Gastrocnemius medialis (tissue), 4 donors: ENCODE measurements around the gene METAP1D. TPM values are rescaled to one million over a fixed set of nuclear protein-coding genes. Genes with fewer than 3 reads are reported as not detected.

Experiments used
- ATAC-seq, 2 donors: fragments of 150-250 bp; one replicate each; pipeline ENCODE4 v1.9.1; 2016
- DNase-seq, 2 donors: peaks; one replicate each; pipeline ENCODE4 v3.0.0-alpha.2; 2019
- H3K27ac ChIP-seq, 4 donors: fragments of 200-600 bp; sonication (generic); 1 replicate in 1 of 4; 2 replicates in 3 of 4; pipeline ENCODE4 v1.5.1; 2016 to 2018; ENCODE audit warnings: mild to moderate bottlenecking in 2 of 4, moderate library complexity in 1 of 4
- H3K27me3 ChIP-seq, 3 donors: fragments of 200-600 bp; sonication (generic) in 2 of 3; 1 replicate in 1 of 3; 2 replicates in 2 of 3; pipeline versions ENCODE4 v1.5.1 to v1.6.0; 2016 to 2019; ENCODE audit warnings: mild to moderate bottlenecking in 1 of 3, moderate library complexity in 1 of 3
- H3K36me3 ChIP-seq, 2 donors: fragments of 200-600 bp; sonication (generic) in 1 of 2; one replicate each; pipeline ENCODE4 v1.5.1; 2017 to 2018
- H3K4me1 ChIP-seq, 2 donors: fragments of 200-600 bp; sonication (generic) in 1 of 2; one replicate each; pipeline ENCODE4 v1.5.1; 2016 to 2017; ENCODE audit warnings: mild to moderate bottlenecking in 2 of 2
- H3K4me3 ChIP-seq, 4 donors: fragments of 200-600 bp; sonication (generic) in 3 of 4; 1 replicate in 1 of 4; 2 replicates in 3 of 4; pipeline ENCODE4 v1.5.1; 2016 to 2019; ENCODE audit warnings: mild to moderate bottlenecking in 2 of 4
- H3K9me3 ChIP-seq, 3 donors: fragments of 200-600 bp; sonication (generic) in 2 of 3; 1 replicate in 1 of 3; 2 replicates in 2 of 3; pipeline ENCODE4 v1.5.1; 2016 to 2019
- POLR2A ChIP-seq, 2 donors: fragments of 450-650 bp; IDR thresholded peaks; one replicate each; pipeline ENCODE4 v1.6.1; 2017; ENCODE audit warnings: antibody characterized with exemption in 2 of 2, mild to moderate bottlenecking in 2 of 2, moderate library complexity in 2 of 2
- in situ Hi-C, 4 donors: fragments of 200-750 bp; cut with MboI; loops; one replicate each; pipeline versions ENCODE4 v1.15.0 to v1.8.0; 2017; ENCODE audit warnings: low sequenced_read_pairs in 4 of 4
- intact Hi-C: fragments of 100-400 bp; cut with DNase I; formaldehyde crosslinking; loops from one replicate; pipeline ENCODE4 v1.15.1; 2023; ENCODE audit warnings: low total_unique reads
- total RNA-seq, 4 donors: library from RNA; depleted of rRNA; stranded (reverse); fragments of >200 nt; gene quantifications; one replicate each; pipeline versions ENCODE4 v1.1.0 to v1.2.3, GENCODE V29; 2016
- TF ChIP-seq, protein P1 (sequence below), 5 experiments: fragments of 450-650 bp in 3 of 5; fragments of 200-600 bp in 2 of 5; sonication (generic) in 2 of 5; IDR thresholded peaks in 4 of 5; conservative IDR thresholded peaks in 1 of 5; 1 replicate in 4 of 5; 2 replicates in 1 of 5; pipeline ENCODE4 v1.5.1; 2016 to 2019; ENCODE audit warnings: antibody characterized with exemption in 5 of 5, mild to moderate bottlenecking in 3 of 5, moderate library complexity in 3 of 5

Gene METAP1D
- total RNA-seq, 4 donors from 2014 or later = 4.3 to 14.3 (median 9.7) TPM

DNA sequence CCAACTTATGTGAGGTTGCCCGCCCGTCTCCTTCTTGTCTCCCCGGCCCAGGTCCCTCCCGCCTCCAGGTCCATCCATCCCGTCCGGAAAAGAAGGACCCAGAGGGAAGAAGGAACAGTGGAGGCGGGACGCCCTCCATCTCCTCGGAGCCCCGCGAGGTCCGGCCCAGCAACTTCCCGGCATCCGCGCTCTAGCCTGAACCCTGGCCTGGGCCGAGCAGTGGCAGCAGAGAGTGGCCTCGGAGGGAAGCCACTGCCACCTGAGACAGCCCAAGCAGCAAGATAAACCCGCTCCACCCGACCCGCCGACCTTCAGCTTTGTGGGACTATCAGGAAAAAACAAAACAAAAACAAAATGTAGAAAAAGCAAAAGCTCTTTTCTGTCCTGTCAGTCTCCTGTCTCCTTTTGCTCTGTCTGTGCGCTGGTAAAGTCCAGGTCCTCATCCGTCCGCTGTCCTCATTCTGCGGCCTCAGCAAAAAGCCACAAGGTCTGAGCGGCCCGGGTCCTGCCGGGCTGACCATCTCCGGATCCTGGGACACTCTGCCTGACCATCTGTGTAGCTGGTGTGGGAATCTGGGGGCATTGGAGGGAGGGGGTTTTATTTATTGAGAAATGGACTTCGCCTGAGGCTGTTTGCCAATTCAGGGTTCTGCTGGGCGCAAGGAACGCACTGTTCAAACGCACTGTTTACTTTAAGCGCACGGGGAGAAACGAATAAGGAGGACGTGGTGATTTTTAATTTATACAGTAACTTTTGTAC, 88.7 kb downstream of the METAP1D start:
- Histone ChIP-seq H3K36me3 (no peaks in the 10 kb centered on the region), H3K27ac (no peak overlapping the region), H3K4me3 (no peak overlapping the region), H3K4me1 (peaks cover 30 to 31% of the 10 kb centered on the region in 2 donors), H3K9me3 (no peaks in the 10 kb centered on the region), H3K27me3 (peaks cover 100% of the 10 kb centered on the region in 3 donors)
- no peak for ATAC-seq
- intact Hi-C loops (no loop called here), in situ Hi-C loops (loop anchor here in 1 of 4 donors (25.0 kb wide), 1 partner anchor 276 kb away; no protein-coding TSS in a partner anchor)
- no peak for DNase-seq
- TF ChIP-seq POLR2A (IDR thresholded peaks at IDR 0.05) = no peak
- TF ChIP-seq, protein P1, sequence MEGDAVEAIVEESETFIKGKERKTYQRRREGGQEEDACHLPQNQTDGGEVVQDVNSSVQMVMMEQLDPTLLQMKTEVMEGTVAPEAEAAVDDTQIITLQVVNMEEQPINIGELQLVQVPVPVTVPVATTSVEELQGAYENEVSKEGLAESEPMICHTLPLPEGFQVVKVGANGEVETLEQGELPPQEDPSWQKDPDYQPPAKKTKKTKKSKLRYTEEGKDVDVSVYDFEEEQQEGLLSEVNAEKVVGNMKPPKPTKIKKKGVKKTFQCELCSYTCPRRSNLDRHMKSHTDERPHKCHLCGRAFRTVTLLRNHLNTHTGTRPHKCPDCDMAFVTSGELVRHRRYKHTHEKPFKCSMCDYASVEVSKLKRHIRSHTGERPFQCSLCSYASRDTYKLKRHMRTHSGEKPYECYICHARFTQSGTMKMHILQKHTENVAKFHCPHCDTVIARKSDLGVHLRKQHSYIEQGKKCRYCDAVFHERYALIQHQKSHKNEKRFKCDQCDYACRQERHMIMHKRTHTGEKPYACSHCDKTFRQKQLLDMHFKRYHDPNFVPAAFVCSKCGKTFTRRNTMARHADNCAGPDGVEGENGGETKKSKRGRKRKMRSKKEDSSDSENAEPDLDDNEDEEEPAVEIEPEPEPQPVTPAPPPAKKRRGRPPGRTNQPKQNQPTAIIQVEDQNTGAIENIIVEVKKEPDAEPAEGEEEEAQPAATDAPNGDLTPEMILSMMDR (IDR thresholded peaks at IDR 0.05 in 4 of 5, conservative IDR thresholded peaks at IDR 0.05 in 1 of 5) = no peak

DNA sequence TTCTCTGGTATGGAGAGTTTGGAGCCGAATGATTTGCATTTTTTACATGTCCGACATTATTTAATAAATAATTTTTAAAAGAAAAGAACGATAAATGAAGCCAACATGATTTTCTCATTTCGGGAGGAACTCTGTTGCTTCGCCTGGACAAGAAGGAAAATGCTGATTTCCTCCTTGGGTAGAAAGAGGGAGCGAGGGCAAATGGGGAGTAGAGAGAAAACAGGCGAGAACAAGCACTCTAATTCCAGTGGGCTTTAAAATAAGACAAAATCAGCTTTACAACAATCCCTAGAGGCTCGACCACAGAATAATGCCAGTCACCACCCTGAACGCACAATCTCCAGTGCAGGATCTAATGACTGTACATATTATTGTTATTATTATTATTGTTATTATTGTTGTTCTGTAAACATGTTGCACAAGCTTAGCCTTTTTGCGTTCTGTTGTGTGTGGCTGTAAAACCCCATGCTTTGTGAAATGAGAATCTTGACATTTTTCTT, 89.3 kb downstream of the METAP1D start:
- Histone ChIP-seq H3K27ac (no peak overlapping the region), H3K9me3 (no peaks in the 10 kb centered on the region), H3K27me3 (peaks cover 100% of the 10 kb centered on the region in 3 donors), H3K4me3 (no peak overlapping the region), H3K36me3 (no peaks in the 10 kb centered on the region), H3K4me1 (peaks cover 29 to 34% of the 10 kb centered on the region in 2 donors)
- in situ Hi-C loops = loop anchor here in 1 of 4 donors (25.0 kb wide), 1 partner anchor 277 kb away; no protein-coding TSS in a partner anchor
- TF ChIP-seq, protein P1 (IDR thresholded peaks at IDR 0.05 in 4 of 5, conservative IDR thresholded peaks at IDR 0.05 in 1 of 5) = no peak
- TF ChIP-seq POLR2A (IDR thresholded peaks at IDR 0.05) = no peak
- no peak for DNase-seq
- ATAC-seq = no peak
- intact Hi-C loops = no loop called here

DNA sequence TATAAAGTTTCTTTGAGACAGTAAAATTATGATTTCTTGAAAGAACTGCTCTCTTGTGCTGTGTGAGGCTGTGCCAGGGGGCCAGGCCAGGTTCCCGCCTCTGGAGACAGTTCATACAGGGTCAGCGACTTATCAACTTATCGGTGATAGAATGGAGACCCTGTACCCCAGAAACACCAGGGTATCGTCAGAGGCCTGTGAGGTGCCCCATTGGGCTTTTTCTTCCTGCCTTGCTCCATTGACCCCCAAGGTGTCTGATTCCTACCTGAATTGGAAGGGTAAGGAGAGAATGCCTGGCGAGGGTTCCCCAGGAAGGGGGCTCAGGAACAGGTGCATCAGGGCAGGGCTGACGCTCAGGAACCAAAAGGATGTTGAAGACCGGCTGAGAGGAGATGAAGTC, 89.9 kb downstream of the METAP1D start:
- in situ Hi-C loops (loop anchor here in 1 of 4 donors (25.0 kb wide), 1 partner anchor 277 kb away; no protein-coding TSS in a partner anchor), intact Hi-C loops (no loop called here)
- no peak for TF ChIP-seq POLR2A (IDR thresholded peaks at IDR 0.05)
- TF ChIP-seq, protein P1 (IDR thresholded peaks at IDR 0.05 in 4 of 5, conservative IDR thresholded peaks at IDR 0.05 in 1 of 5) = no peak
- ATAC-seq (no peak), DNase-seq (no peak)
- H3K27ac ChIP-seq = no peak overlapping the region
- no peak overlapping the region for H3K4me3 ChIP-seq
- peaks cover 98 to 100% (median 100%) of the 10 kb centered on the region in 3 donors for H3K27me3 ChIP-seq
- H3K9me3 ChIP-seq = no peaks in the 10 kb centered on the region
- H3K4me1 ChIP-seq = peaks cover 23 to 34% of the 10 kb centered on the region in 2 donors
- no peaks in the 10 kb centered on the region for H3K36me3 ChIP-seq

DNA sequence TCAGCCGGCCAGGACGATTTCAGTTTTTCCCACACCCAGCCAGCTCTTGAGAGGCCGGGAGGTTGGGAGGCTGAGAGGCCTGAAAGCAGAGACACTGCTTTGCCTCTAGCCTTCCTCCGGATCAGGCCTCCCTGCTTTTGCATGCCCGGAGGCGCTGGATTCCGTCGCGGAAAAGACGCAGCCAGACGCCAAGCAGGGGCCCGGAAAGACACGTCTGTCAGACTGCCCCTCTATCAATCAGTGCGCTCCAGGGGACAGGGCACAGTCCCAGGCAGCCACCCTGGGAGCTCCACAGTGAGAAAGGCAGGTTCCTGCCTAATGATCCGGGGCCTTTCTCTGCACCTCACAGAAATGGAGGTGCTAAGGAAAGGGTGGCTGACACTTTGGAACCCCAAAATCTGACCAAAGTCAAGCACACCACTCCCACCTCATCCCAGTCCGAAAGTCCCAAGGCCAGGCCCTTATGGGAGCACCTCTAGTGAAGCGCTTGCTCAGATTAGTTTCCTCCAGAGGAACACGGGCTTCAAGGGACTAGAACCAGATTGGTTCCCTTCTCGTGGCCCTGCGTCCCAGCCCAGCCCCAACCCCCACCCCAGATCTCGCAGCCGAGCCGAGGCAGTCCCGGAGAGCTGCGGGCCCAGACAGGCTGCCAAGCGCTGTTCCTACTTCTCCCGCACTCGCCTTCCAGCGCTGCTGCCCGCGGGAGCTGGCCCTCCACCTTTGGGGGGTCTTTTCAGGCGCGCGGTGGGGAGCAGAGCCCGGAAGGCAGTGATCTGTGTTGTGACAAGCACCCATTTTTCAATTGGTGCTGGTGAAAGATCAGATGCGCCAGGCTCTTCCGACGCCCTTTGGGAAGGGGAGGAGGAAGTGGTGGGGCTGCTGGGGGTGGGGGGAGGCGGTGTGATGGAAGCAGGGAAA, 90.5 kb downstream of the METAP1D start:
- Histone ChIP-seq H3K27ac (no peak overlapping the region), H3K27me3 (peaks cover 98 to 100% (median 100%) of the 10 kb centered on the region in 3 donors), H3K4me1 (peaks cover 20 to 34% of the 10 kb centered on the region in 2 donors), H3K36me3 (no peaks in the 10 kb centered on the region), H3K4me3 (no peak overlapping the region), H3K9me3 (no peaks in the 10 kb centered on the region)
- in situ Hi-C loops = loop anchor here in 1 of 4 donors (25.0 kb wide), 1 partner anchor 278 kb away; no protein-coding TSS in a partner anchor
- intact Hi-C loops = no loop called here
- DNase-seq (no peak), ATAC-seq (no peak)
- TF ChIP-seq, protein P1 (IDR thresholded peaks at IDR 0.05 in 4 of 5, conservative IDR thresholded peaks at IDR 0.05 in 1 of 5) = no peak
- TF ChIP-seq POLR2A (IDR thresholded peaks at IDR 0.05) = no peak
